Measurements from ENCODE around the gene TCF7. TPM values are rescaled to one million over a fixed set of nuclear protein-coding genes. Genes with fewer than 3 reads are reported as not detected.

TCF7 gene
- total and polyA plus RNA-seq, 2 of the 13 experiments (the other 11 are each of a cell fraction or from before 2014, with no cell fraction given) = 6.3 to 6.8 TPM

DNA sequence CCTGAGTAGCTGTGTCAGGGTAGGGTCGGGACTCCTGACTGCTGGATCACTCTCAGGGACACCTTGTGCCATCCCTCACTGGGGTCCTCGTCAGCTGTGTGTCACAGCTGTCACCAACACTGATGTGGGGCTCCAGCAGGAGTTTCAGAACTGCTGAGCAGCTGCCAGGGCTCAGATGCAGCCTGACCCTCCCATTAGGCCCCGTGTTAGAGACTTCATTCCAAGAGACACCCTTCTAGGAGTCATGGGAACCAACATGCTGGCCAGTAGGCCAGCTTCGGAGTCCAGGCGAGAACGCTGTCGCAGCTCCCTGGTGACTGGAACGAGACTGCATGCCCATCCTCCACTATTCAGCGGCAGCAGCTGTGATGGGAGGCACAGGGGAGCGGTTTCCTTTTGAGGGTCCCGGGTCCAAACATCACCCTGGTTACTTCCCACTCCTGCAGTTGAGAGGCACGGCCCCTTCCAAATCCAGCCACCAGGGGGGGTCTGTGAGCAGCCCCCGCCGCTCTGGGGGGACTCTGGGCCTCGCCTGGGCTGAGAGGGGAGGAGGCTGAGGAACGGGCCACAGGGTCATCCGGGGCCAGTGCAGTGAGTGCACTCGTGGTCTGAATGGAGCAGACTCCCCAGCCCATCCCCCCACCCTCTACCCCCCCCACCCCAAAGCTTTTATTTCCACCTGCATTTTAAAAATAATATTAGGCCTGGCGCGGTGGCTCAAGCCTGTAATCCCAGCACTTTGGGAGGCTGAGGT lies 12.6 kb upstream of the TCF7 start (continued):
- TF ChIP-seq, protein P1, sequence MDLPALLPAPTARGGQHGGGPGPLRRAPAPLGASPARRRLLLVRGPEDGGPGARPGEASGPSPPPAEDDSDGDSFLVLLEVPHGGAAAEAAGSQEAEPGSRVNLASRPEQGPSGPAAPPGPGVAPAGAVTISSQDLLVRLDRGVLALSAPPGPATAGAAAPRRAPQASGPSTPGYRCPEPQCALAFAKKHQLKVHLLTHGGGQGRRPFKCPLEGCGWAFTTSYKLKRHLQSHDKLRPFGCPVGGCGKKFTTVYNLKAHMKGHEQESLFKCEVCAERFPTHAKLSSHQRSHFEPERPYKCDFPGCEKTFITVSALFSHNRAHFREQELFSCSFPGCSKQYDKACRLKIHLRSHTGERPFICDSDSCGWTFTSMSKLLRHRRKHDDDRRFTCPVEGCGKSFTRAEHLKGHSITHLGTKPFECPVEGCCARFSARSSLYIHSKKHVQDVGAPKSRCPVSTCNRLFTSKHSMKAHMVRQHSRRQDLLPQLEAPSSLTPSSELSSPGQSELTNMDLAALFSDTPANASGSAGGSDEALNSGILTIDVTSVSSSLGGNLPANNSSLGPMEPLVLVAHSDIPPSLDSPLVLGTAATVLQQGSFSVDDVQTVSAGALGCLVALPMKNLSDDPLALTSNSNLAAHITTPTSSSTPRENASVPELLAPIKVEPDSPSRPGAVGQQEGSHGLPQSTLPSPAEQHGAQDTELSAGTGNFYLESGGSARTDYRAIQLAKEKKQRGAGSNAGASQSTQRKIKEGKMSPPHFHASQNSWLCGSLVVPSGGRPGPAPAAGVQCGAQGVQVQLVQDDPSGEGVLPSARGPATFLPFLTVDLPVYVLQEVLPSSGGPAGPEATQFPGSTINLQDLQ (CRISPR knock-in tag; IDR thresholded peaks at IDR 0.05) = no peak
- no peak for TF ChIP-seq ARID2 (CRISPR knock-in tag; IDR thresholded peaks at IDR 0.05; ENCODE audit: borderline replicate concordance)
- TF ChIP-seq EHMT2 (IDR thresholded peaks at IDR 0.05; ENCODE audit: borderline replicate concordance, low read depth, low read length) = no peak
- no peak for TF ChIP-seq BORCS8-MEF2B (CRISPR knock-in tag; IDR thresholded peaks at IDR 0.05)
- TF ChIP-seq, protein P2, sequence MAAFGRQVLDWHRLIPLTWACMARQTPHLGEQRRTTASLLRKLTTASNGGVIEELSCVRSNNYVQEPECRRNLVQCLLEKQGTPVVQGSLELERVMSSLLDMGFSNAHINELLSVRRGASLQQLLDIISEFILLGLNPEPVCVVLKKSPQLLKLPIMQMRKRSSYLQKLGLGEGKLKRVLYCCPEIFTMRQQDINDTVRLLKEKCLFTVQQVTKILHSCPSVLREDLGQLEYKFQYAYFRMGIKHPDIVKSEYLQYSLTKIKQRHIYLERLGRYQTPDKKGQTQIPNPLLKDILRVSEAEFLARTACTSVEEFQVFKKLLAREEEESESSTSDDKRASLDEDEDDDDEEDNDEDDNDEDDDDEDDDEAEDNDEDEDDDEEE (CRISPR knock-in tag; IDR thresholded peaks at IDR 0.05) = no peak
- TF ChIP-seq CREB1 (IDR thresholded peaks at IDR 0.05) = no peak
- TF ChIP-seq CREB1 (CRISPR knock-in tag; IDR thresholded peaks at IDR 0.05) = no peak
- TF ChIP-seq, protein P3, sequence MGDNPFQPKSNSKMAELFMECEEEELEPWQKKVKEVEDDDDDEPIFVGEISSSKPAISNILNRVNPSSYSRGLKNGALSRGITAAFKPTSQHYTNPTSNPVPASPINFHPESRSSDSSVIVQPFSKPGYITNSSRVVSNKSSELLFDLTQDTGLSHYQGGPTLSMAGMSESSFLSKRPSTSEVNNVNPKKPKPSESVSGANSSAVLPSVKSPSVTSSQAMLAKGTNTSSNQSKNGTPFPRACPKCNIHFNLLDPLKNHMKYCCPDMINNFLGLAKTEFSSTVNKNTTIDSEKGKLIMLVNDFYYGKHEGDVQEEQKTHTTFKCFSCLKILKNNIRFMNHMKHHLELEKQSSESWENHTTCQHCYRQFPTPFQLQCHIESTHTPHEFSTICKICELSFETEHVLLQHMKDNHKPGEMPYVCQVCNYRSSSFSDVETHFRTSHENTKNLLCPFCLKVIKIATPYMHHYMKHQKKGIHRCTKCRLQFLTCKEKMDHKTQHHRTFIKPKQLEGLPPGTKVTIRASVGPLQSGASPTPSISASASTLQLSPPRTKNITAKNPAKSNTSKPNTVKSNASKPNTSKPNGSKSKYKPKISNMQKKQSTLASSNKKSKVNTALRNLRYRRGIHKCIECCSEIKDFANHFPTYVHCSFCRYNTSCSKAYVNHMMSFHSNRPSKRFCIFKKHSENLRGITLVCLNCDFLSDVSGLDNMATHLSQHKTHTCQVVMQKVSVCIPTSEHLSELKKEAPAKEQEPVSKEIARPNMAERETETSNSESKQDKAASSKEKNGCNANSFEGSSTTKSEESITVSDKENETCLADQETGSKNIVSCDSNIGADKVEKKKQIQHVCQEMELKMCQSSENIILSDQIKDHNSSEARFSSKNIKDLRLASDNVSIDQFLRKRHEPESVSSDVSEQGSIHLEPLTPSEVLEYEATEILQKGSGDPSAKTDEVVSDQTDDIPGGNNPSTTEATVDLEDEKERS (CRISPR knock-in tag; IDR thresholded peaks at IDR 0.05) = no peak
- TF ChIP-seq SAFB2 (CRISPR knock-in tag; IDR thresholded peaks at IDR 0.05; ENCODE audit: borderline replicate concordance, low read depth) = no peak
- no peak for TF ChIP-seq ZNF383 (CRISPR knock-in tag; IDR thresholded peaks at IDR 0.05; ENCODE audit: borderline replicate concordance)
- no peak for TF ChIP-seq ZFP37 (CRISPR knock-in tag; IDR thresholded peaks at IDR 0.05; ENCODE audit: borderline replicate concordance)
- no peak; the same call in 1 of the 2 replicates for TF ChIP-seq TBX2 (CRISPR knock-in tag; IDR thresholded peaks at IDR 0.05; ENCODE audit: borderline replicate concordance)
- no peak for TF ChIP-seq ATRX (CRISPR knock-in tag; IDR thresholded peaks at IDR 0.05; ENCODE audit: borderline replicate concordance)
- no peak for TF ChIP-seq STAT5B (CRISPR knock-in tag; IDR thresholded peaks at IDR 0.05)
- TF ChIP-seq ZNF121 (CRISPR knock-in tag; IDR thresholded peaks at IDR 0.05) = peak; percentile 58; the same call in 1 of the 2 replicates
- TF ChIP-seq, protein P4, sequence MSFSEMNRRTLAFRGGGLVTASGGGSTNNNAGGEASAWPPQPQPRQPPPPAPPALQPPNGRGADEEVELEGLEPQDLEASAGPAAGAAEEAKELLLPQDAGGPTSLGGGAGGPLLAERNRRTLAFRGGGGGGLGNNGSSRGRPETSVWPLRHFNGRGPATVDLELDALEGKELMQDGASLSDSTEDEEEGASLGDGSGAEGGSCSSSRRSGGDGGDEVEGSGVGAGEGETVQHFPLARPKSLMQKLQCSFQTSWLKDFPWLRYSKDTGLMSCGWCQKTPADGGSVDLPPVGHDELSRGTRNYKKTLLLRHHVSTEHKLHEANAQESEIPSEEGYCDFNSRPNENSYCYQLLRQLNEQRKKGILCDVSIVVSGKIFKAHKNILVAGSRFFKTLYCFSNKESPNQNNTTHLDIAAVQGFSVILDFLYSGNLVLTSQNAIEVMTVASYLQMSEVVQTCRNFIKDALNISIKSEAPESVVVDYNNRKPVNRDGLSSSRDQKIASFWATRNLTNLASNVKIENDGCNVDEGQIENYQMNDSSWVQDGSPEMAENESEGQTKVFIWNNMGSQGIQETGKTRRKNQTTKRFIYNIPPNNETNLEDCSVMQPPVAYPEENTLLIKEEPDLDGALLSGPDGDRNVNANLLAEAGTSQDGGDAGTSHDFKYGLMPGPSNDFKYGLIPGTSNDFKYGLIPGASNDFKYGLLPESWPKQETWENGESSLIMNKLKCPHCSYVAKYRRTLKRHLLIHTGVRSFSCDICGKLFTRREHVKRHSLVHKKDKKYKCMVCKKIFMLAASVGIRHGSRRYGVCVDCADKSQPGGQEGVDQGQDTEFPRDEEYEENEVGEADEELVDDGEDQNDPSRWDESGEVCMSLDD (CRISPR knock-in tag; IDR thresholded peaks at IDR 0.05; ENCODE audit: borderline replicate concordance) = 0 out of 2 replicates have a peak, but pooled peaks have one; percentile 19
- no peak for TF ChIP-seq ZNF816 (CRISPR knock-in tag; IDR thresholded peaks at IDR 0.05; ENCODE audit: borderline replicate concordance)
- peak; percentile 90 for TF ChIP-seq RXRA (CRISPR knock-in tag; IDR thresholded peaks at IDR 0.05)
- 0 out of 2 replicates have a peak, but pooled peaks have one; percentile 36 for TF ChIP-seq GATAD2A (CRISPR knock-in tag; IDR thresholded peaks at IDR 0.05)

All from HepG2 (cell line).